HCEC 1CT (cell line): ENCODE results near the gene GDAP2.
"Not testable (repeated sequence)": the region's sequence is repeated elsewhere in the genome, so short reads cannot be mapped to it uniquely, and the experiment has no call there.

Experiments used
- DNase-seq: peaks from one replicate; pipeline ENCODE4 v3.0.0-alpha.2; 2017

GDAP2 gene

GRCh38 chr1:117897551-117897950 is 31.9 kb downstream of the GDAP2 start:
- no peak for DNase-seq

- DNase-seq, result peak; percentile 89
Measured at GRCh38 chr1:117895482-117896114, 33.8 kb downstream of the GDAP2 start.

GRCh38 chr1:117894078-117894477 is 35.3 kb downstream of the GDAP2 start:
- DNase-seq, result no peak

- DNase-seq, result no peak
Measured at GRCh38 chr1:117892512-117892911, 36.9 kb downstream of the GDAP2 start.

- DNase-seq, result no peak
Measured at GRCh38 chr1:117890452-117890851, 39.0 kb downstream of the GDAP2 start.

GRCh38 chr1:117886101-117886795 is 43.2 kb downstream of the GDAP2 start:
- DNase-seq, result peak; percentile 70

GRCh38 chr1:117883616-117884015 is 45.8 kb downstream of the GDAP2 start:
- DNase-seq, result peak; percentile 39

GRCh38 chr1:117879284-117879683 is 50.1 kb downstream of the GDAP2 start:
- no peak for DNase-seq

- no peak for DNase-seq
Measured at GRCh38 chr1:117877823-117878222, 51.6 kb downstream of the GDAP2 start.

- DNase-seq, result no peak
Measured at GRCh38 chr1:117871013-117871412, 58.4 kb downstream of the GDAP2 start.

- no peak for DNase-seq
Measured at GRCh38 chr1:117861694-117862093, 67.7 kb downstream of the GDAP2 start.

GRCh38 chr1:117860896-117861610 is 68.4 kb downstream of the GDAP2 start:
- peak; percentile 93 for DNase-seq

- no peak for DNase-seq
Measured at GRCh38 chr1:117859901-117860300, 69.5 kb downstream of the GDAP2 start.

GRCh38 chr1:117857418-117857817 is 72.0 kb downstream of the GDAP2 start:
- DNase-seq, result no peak

GRCh38 chr1:117852853-117853553 is 76.4 kb downstream of the GDAP2 start:
- DNase-seq, result no peak

GRCh38 chr1:117851687-117852086 is 77.7 kb downstream of the GDAP2 start:
- DNase-seq, result no peak

- DNase-seq, result no peak
Measured at GRCh38 chr1:117846674-117847425, 82.6 kb downstream of the GDAP2 start.

- not testable (repeated sequence) for DNase-seq
Measured at GRCh38 chr1:117844478-117844877, 84.9 kb downstream of the GDAP2 start.

GRCh38 chr1:117843791-117844190 is 85.6 kb downstream of the GDAP2 start:
- peak; percentile 46 for DNase-seq

- peak; percentile 47 for DNase-seq
Measured at GRCh38 chr1:117842408-117843170, 86.8 kb downstream of the GDAP2 start.

GRCh38 chr1:117841117-117841650 is 88.2 kb downstream of the GDAP2 start:
- DNase-seq, result no peak

- peak; percentile 96 for DNase-seq
Measured at GRCh38 chr1:117838911-117839310, 90.5 kb downstream of the GDAP2 start.
